Loucy (cell line): ENCODE data around the gene CUL9.

ENCODE experiments used
- H2AFZ ChIP-seq: fragments of 200-600 bp; sonication (generic); 2 replicates; pipeline ENCODE4 v1.6.0; 2016; ENCODE audit warnings: antibody characterized with exemption, mild to moderate bottlenecking, low read length, moderate library complexity
- H3F3A ChIP-seq: fragments of 200-600 bp; 2 replicates; pipeline ENCODE4 v1.6.0; 2016; ENCODE audit warnings: antibody characterized with exemption, low read depth, mild to moderate bottlenecking
- H3K27me3 ChIP-seq: fragments of 200-600 bp; sonication (generic); 2 replicates; pipeline ENCODE4 v1.6.1; 2014; ENCODE audit warnings: low read length, mild to moderate bottlenecking; ENCODE audit not compliant: insufficient read depth, poor library complexity, severe bottlenecking
- H3K36me3 ChIP-seq: fragments of 200-600 bp; sonication (generic); 2 replicates; pipeline ENCODE4 v1.6.1; 2016; ENCODE audit warnings: low read length; ENCODE audit not compliant: insufficient read depth
- H3K4me1 ChIP-seq: fragments of 200-600 bp; sonication (generic); 2 replicates; pipeline ENCODE4 v1.5.1; 2014; ENCODE audit warnings: low read length, mild to moderate bottlenecking; ENCODE audit not compliant: insufficient read depth, poor library complexity, severe bottlenecking
- H3K4me2 ChIP-seq: fragments of 200-600 bp; sonication (generic); 2 replicates; pipeline ENCODE4 v1.6.0; 2014; ENCODE audit warnings: antibody characterized with exemption, low read length, low read depth, mild to moderate bottlenecking; ENCODE audit not compliant: poor library complexity, severe bottlenecking
- H3K4me3 ChIP-seq: fragments of 200-600 bp; sonication (generic); 2 replicates; pipeline ENCODE4 v1.5.1; 2014; ENCODE audit warnings: low read length, mild to moderate bottlenecking, mixed read lengths; ENCODE audit not compliant: poor library complexity, severe bottlenecking
- H3K79me2 ChIP-seq: fragments of 200-600 bp; sonication (generic); 2 replicates; pipeline ENCODE4 v1.6.1; 2014; ENCODE audit warnings: low read length; ENCODE audit not compliant: insufficient read depth
- H3K9ac ChIP-seq: fragments of 200-600 bp; sonication (generic); 2 replicates; pipeline ENCODE4 v1.6.0; 2014; ENCODE audit warnings: mild to moderate bottlenecking, low read depth, low read length, moderate library complexity; ENCODE audit not compliant: poor library complexity, severe bottlenecking
- H3K9me2 ChIP-seq: fragments of 200-600 bp; sonication (generic); replicated peaks from 2 replicates; pipeline ENCODE4 v1.6.1; 2016; ENCODE audit warnings: low read depth, low read length, mixed read lengths
- H3K9me3 ChIP-seq: fragments of 200-600 bp; sonication (generic); 2 replicates; pipeline ENCODE4 v1.6.1; 2014; ENCODE audit warnings: mild to moderate bottlenecking, antibody characterized with exemption, low read length, low read depth; ENCODE audit not compliant: insufficient read depth
- H4K20me1 ChIP-seq: fragments of 200-600 bp; sonication (generic); 2 replicates; pipeline ENCODE4 v1.6.0; 2014; ENCODE audit warnings: antibody characterized with exemption, low read length, mild to moderate bottlenecking; ENCODE audit not compliant: insufficient read depth, poor library complexity, severe bottlenecking
- EZH2phosphoT487 ChIP-seq: fragments of 200-600 bp; IDR thresholded peaks from 2 replicates; pipeline ENCODE4 v1.6.1; 2018; ENCODE audit warnings: antibody characterized with exemption, mild to moderate bottlenecking, moderate library complexity, borderline replicate concordance
- TF ChIP-seq, protein P1 (sequence below): fragments of 200-600 bp; sonication (generic); conservative IDR thresholded peaks from 2 replicates; pipeline ENCODE4 v1.5.1; 2014; ENCODE audit warnings: mild to moderate bottlenecking, antibody characterized with exemption, low read length

Gene CUL9

GRCh38 chr6:43241446-43241845 is 59.5 kb downstream of the CUL9 start:
- Histone ChIP-seq H3K79me2 (no peaks in the 10 kb centered on the region), H3K9ac (no peak overlapping the region), H3K4me1 (no peaks in the 10 kb centered on the region), H3K9me3 (no peaks in the 10 kb centered on the region), H3K36me3 (no peaks in the 10 kb centered on the region), H3K9me2 (no peaks in the 10 kb centered on the region), H3K4me3 (no peak overlapping the region), H3K27me3 (no peaks in the 10 kb centered on the region), H4K20me1 (no peaks in the 10 kb centered on the region), H3F3A (no peaks in the 10 kb centered on the region), H2AFZ (no peak overlapping the region), H3K4me2 (no peak overlapping the region)
- TF ChIP-seq, protein P1, sequence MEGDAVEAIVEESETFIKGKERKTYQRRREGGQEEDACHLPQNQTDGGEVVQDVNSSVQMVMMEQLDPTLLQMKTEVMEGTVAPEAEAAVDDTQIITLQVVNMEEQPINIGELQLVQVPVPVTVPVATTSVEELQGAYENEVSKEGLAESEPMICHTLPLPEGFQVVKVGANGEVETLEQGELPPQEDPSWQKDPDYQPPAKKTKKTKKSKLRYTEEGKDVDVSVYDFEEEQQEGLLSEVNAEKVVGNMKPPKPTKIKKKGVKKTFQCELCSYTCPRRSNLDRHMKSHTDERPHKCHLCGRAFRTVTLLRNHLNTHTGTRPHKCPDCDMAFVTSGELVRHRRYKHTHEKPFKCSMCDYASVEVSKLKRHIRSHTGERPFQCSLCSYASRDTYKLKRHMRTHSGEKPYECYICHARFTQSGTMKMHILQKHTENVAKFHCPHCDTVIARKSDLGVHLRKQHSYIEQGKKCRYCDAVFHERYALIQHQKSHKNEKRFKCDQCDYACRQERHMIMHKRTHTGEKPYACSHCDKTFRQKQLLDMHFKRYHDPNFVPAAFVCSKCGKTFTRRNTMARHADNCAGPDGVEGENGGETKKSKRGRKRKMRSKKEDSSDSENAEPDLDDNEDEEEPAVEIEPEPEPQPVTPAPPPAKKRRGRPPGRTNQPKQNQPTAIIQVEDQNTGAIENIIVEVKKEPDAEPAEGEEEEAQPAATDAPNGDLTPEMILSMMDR: no peak
- no peak for TF ChIP-seq EZH2phosphoT487

DNA sequence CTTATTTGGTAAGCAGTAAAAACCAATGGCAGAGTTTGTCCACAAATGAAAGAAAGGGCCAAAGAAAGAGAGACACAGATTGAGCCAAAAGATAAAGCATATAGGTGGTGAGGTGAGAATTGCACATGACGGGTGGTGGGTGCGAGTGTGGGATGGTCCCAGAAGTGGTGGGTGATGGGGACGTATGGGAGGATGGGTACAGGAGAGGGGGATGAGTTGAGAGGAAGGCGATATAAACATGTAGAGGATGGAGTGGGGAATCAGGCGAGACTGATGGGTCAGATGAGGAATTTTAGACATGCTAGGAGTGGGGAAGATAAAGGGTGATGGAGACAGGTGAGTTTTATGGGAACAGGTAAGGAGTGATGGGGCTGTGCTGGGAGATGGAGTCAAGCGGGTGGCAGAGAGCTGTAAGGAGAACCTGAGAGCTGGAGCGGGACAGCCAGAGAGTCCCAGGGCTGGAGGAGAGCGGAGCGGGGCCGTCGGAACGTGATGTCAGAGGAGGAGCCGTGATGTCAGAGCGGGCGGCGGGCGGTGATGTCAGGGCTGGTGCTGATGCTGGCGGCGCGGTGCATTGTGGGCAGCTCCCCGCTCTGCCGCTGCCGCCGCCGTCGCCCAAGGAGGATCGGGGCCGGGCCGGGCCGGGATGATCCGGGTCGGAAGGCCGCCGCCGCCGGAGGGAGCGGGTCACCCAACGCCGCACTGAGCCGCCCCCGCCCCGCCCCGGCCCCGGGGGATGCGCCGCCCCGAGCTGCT is 61.1 kb downstream of the CUL9 start, which contains the start of gene TTBK1:
Gene TTBK1 (plus strand): TSS at position 574 of the 756 bp plus-strand sequence. CDS start 3,180 bp downstream, outside the sequence.
- no peaks in the 10 kb centered on the region for H3K36me3 ChIP-seq
- no peaks in the 10 kb centered on the region for H3K9me3 ChIP-seq
- H3K27me3 ChIP-seq: no peaks in the 10 kb centered on the region
- peaks cover 10% of the 10 kb centered on the region for H3K4me1 ChIP-seq
- no peaks in the 10 kb centered on the region for H3K79me2 ChIP-seq
- H2AFZ ChIP-seq: no peak within 1 kb of the TSS
- no peaks in the 10 kb centered on the region for H3F3A ChIP-seq
- no peak within 1 kb of the TSS for H3K4me2 ChIP-seq
- H3K9ac ChIP-seq: no peak within 1 kb of the TSS
- no peaks in the 10 kb centered on the region for H3K9me2 ChIP-seq
- TF ChIP-seq, protein P1: no peak
- no peak for TF ChIP-seq EZH2phosphoT487
- H4K20me1 ChIP-seq: no peaks in the 10 kb centered on the region
- H3K4me3 ChIP-seq: no peak within 1 kb of the TSS

GRCh38 chr6:43243664-43244321 is 61.8 kb downstream of the CUL9 start:
- no peak overlapping the region for H3K9ac ChIP-seq
- no peaks in the 10 kb centered on the region for H3K36me3 ChIP-seq
- H3K9me2 ChIP-seq: no peaks in the 10 kb centered on the region
- no peak overlapping the region for H3K4me2 ChIP-seq
- no peak overlapping the region for H3K4me3 ChIP-seq
- no peaks in the 10 kb centered on the region for H3K79me2 ChIP-seq
- H2AFZ ChIP-seq: no peak overlapping the region
- H3K9me3 ChIP-seq: no peaks in the 10 kb centered on the region
- H3K27me3 ChIP-seq: no peaks in the 10 kb centered on the region
- no peak for TF ChIP-seq EZH2phosphoT487
- TF ChIP-seq, protein P1: no peak
- no peaks in the 10 kb centered on the region for H3F3A ChIP-seq
- H3K4me1 ChIP-seq: peaks cover 10% of the 10 kb centered on the region
- no peaks in the 10 kb centered on the region for H4K20me1 ChIP-seq
